WTC11 (cell line): ENCODE data around the gene KCNG1. TPM values are rescaled to one million over a fixed set of nuclear protein-coding genes. Genes with fewer than 3 reads are reported as not detected.

Experiments used
- ATAC-seq: fragments of 200-7000 bp; cut with Tn5 transposase; 2 replicates; pipeline ENCODE4 v1.10.0; 2021; ENCODE audit warnings: mild to moderate bottlenecking, moderate library complexity
- CTCF ChIA-PET: fragments of 300-600 bp; sonication (Branson Sonifier 250); formaldehyde crosslinking; loops from one replicate; lab custom pipeline; 2021; ENCODE audit warnings: antibody characterized with exemption; lab: Charles Lee
- POLR2A ChIA-PET: fragments of 350-600 bp; sonication (Branson Sonifier 250); formaldehyde crosslinking; loops from one replicate; lab custom pipeline; 2021; ENCODE audit warnings: antibody characterized with exemption; lab: Charles Lee
- DNase-seq: peaks from one replicate; pipeline ENCODE4 v3.0.0; 2021; ENCODE audit warnings: low spot score
- H3K27ac Mint-ChIP-seq: 2 replicates; pipeline ENCODE4 v1.8.0; 2021; ENCODE audit warnings: mixed read lengths
- H3K27me3 Mint-ChIP-seq: 2 replicates; pipeline ENCODE4 v1.8.0; 2021; ENCODE audit warnings: low read depth, mild to moderate bottlenecking, moderate library complexity, mixed read lengths
- H3K36me3 Mint-ChIP-seq: 2 replicates; pipeline ENCODE4 v1.8.0; 2021; ENCODE audit warnings: mixed read lengths
- H3K4me1 Mint-ChIP-seq: 2 replicates; pipeline ENCODE4 v1.8.0; 2022; ENCODE audit warnings: mixed read lengths
- H3K4me3 Mint-ChIP-seq: 2 replicates; pipeline ENCODE4 v1.8.0; 2021; ENCODE audit warnings: mild to moderate bottlenecking, moderate library complexity, mixed read lengths
- H3K9me3 Mint-ChIP-seq: 2 replicates; pipeline ENCODE4 v1.8.0; 2021; ENCODE audit warnings: mixed read lengths
- AR ChIP-seq: fragments of 250-450 bp; sonication (Bioruptor Pico); IDR thresholded peaks from 2 replicates; pipeline ENCODE4 v1.9.0; 2021; ENCODE audit warnings: mild to moderate bottlenecking
- CTCF ChIP-seq: fragments of 200-600 bp; IDR thresholded peaks from 2 replicates; pipeline ENCODE4 v1.8.0; 2022; ENCODE audit warnings: antibody characterized with exemption
- ELF4 ChIP-seq: sonication (generic); formaldehyde crosslinking; IDR thresholded peaks from 2 replicates; pipeline ENCODE4 v1.8.1; 2022; ENCODE audit warnings: low read depth, mild to moderate bottlenecking, moderate library complexity, missing genetic modification reagents
- ERG ChIP-seq: fragments of 250-450 bp; sonication (Bioruptor Pico); IDR thresholded peaks from 2 replicates; pipeline ENCODE4 v1.8.0; 2021; ENCODE audit warnings: mild to moderate bottlenecking
- ESRRA ChIP-seq: sonication (generic); formaldehyde crosslinking; IDR thresholded peaks from 2 replicates; pipeline ENCODE4 v1.8.1; 2022; ENCODE audit warnings: mild to moderate bottlenecking, missing genetic modification reagents, borderline replicate concordance
- FOXK1 ChIP-seq: sonication (generic); formaldehyde crosslinking; IDR thresholded peaks from 2 replicates; pipeline ENCODE4 v1.8.0; 2022; ENCODE audit warnings: mild to moderate bottlenecking, moderate library complexity, missing genetic modification reagents
- GABPB1 ChIP-seq: sonication (generic); formaldehyde crosslinking; IDR thresholded peaks from 2 replicates; pipeline ENCODE4 v1.8.1; 2023; ENCODE audit warnings: mild to moderate bottlenecking, missing genetic modification reagents
- MXD4 ChIP-seq: fragments of 250-450 bp; sonication (Bioruptor Pico); IDR thresholded peaks from 2 replicates; pipeline ENCODE4 v1.8.0; 2021; ENCODE audit warnings: mild to moderate bottlenecking, moderate library complexity, borderline replicate concordance
- NFE2L1 ChIP-seq: sonication (generic); formaldehyde crosslinking; IDR thresholded peaks from 2 replicates; pipeline ENCODE4 v1.8.1; 2023; ENCODE audit warnings: missing genetic modification reagents
- NR2C2 ChIP-seq: sonication (generic); formaldehyde crosslinking; IDR thresholded peaks from 2 replicates; pipeline ENCODE4 v1.8.0; 2022; ENCODE audit warnings: mild to moderate bottlenecking, missing genetic modification reagents
- NR3C1 ChIP-seq: sonication (generic); formaldehyde crosslinking; conservative IDR thresholded peaks from 2 replicates; pipeline ENCODE4 v1.8.1; 2023; ENCODE audit warnings: low read depth, mild to moderate bottlenecking, missing genetic modification reagents
- SMAD4 ChIP-seq: sonication (generic); formaldehyde crosslinking; IDR thresholded peaks from 2 replicates; pipeline ENCODE4 v1.8.0; 2022; ENCODE audit warnings: mild to moderate bottlenecking, missing genetic modification reagents
- TP53 ChIP-seq: sonication (generic); formaldehyde crosslinking; IDR thresholded peaks from 2 replicates; pipeline ENCODE4 v1.8.1; 2023; ENCODE audit warnings: mild to moderate bottlenecking, missing genetic modification reagents
- ZNF219 ChIP-seq: sonication (generic); formaldehyde crosslinking; IDR thresholded peaks from 2 replicates; pipeline ENCODE4 v1.8.0; 2023; ENCODE audit warnings: missing genetic modification reagents, mild to moderate bottlenecking, borderline replicate concordance
- ZNF512 ChIP-seq: sonication (generic); formaldehyde crosslinking; IDR thresholded peaks from 2 replicates; pipeline ENCODE4 v1.8.1; 2022; ENCODE audit warnings: missing genetic modification reagents, borderline replicate concordance
- total RNA-seq: library from RNA; stranded (reverse); gene quantifications from 3 replicates; pipeline ENCODE4 v1.2.3, GENCODE V29; 2021

KCNG1 gene
- total RNA-seq, 1 experiment from 2014 or later = 34.6 TPM

GRCh38 chr20:51070621-51071020 lies 47.7 kb upstream of the KCNG1 start (continued):
- TF ChIP-seq CTCF (no peak), SMAD4 (CRISPR knock-in tag) (no peak), ESRRA (CRISPR knock-in tag) (no peak), NR3C1 (CRISPR knock-in tag) (no peak), ERG (CRISPR knock-in tag) (no peak), NR2C2 (CRISPR knock-in tag) (no peak), GABPB1 (CRISPR knock-in tag) (no peak)
- TF ChIP-seq, all 79 proteins: peak for 0

- DNase-seq = no peak
- Mint-ChIP-seq H3K27me3 (no peaks in the 10 kb centered on the region), H3K27ac (no peak overlapping the region), H3K4me1 (peaks cover 7% of the 10 kb centered on the region), H3K36me3 (no peaks in the 10 kb centered on the region), H3K4me3 (no peak overlapping the region), H3K9me3 (0 out of 2 replicates have a peak, but pooled peaks cover 3% of the 10 kb centered on the region)
- POLR2A ChIA-PET = no interaction called here
- no peak for ATAC-seq
- CTCF ChIA-PET = interaction anchor here (0.6 to 1.5 kb wide), 4 partner anchors 21 to 250 kb away, joined by 3 to 8 read pairs (median 6); no protein-coding TSS in a partner anchor
- TF ChIP-seq NFE2L1 = no peak
- TF ChIP-seq ZNF512 (CRISPR knock-in tag) = no peak
- no peak for TF ChIP-seq MXD4 (CRISPR knock-in tag)
- no peak for TF ChIP-seq FOXK1 (CRISPR knock-in tag)
- TF ChIP-seq ELF4 (CRISPR knock-in tag) = no peak
- TF ChIP-seq AR (CRISPR knock-in tag) = no peak
- no peak for TF ChIP-seq TP53 (CRISPR knock-in tag)
- TF ChIP-seq GABPB1 (CRISPR knock-in tag) = no peak
Observed at GRCh38 chr20:51067792-51068191, 44.9 kb upstream of the KCNG1 start.

- Mint-ChIP-seq H3K27me3 (no peaks in the 10 kb centered on the region), H3K9me3 (0 out of 2 replicates have a peak, but pooled peaks cover 3% of the 10 kb centered on the region), H3K36me3 (no peaks in the 10 kb centered on the region), H3K4me3 (no peak overlapping the region), H3K27ac (no peak overlapping the region), H3K4me1 (peaks cover 12% of the 10 kb centered on the region)
- CTCF ChIA-PET = interaction anchor here (0.8 to 1.8 kb wide), 2 partner anchors 23 to 78 kb away, joined by 5 to 6 read pairs; no protein-coding TSS in a partner anchor
- ATAC-seq (no peak), DNase-seq (no peak)
- POLR2A ChIA-PET = no interaction called here
- TF ChIP-seq ZNF219 (CRISPR knock-in tag) = no peak
Observed at GRCh38 chr20:51065615-51066014, 42.7 kb upstream of the KCNG1 start.
